Panc1 (cell line): ENCODE measurements around the gene SOCS6. TPM values are rescaled to one million over a fixed set of nuclear protein-coding genes. Genes with fewer than 3 reads are reported as not detected.
A peak's percentile ranks its signal among the peaks of the same experiment; 100 is the strongest.

Source experiments
- ATAC-seq: fragments of 200-7000 bp; cut with Tn5 transposase; 2 replicates; pipeline ENCODE4 v1.9.1; 2020; ENCODE audit warnings: mild to moderate bottlenecking, moderate library complexity
- BruUV-seq: library from RNA; stranded (reverse); fragments of 400-500 nt; replicated peaks from 2 replicates; lab custom pipeline; 2021; lab: Mats Ljungman, UMichigan
- CTCF ChIA-PET: fragments of 300-600 bp; sonication (Branson Sonifier 250); formaldehyde crosslinking; loops from one replicate; lab custom pipeline; 2022; ENCODE audit warnings: antibody characterized with exemption; lab: Charles Lee
- POLR2A ChIA-PET: fragments of 300-600 bp; sonication (Branson Sonifier 250); formaldehyde crosslinking; loops from one replicate; lab custom pipeline; 2022; ENCODE audit warnings: antibody characterized with exemption; lab: Charles Lee
- DNase-seq: peaks from one replicate; pipeline ENCODE4 v3.0.0-alpha.2; 2010; ENCODE audit warnings: low read depth, low spot score
- H3K27ac ChIP-seq: 2 replicates; pipeline ENCODE4 v1.5.1; 2011; ENCODE audit warnings: mild to moderate bottlenecking, low read length, inconsistent platforms
- H3K27me3 ChIP-seq: fragments of 200-500 bp; sonication (Bioruptor generic); 2 replicates; pipeline ENCODE4 v1.6.0; 2014; ENCODE audit warnings: low read length, inconsistent platforms; ENCODE audit not compliant: control insufficient read depth, insufficient read depth
- H3K36me3 ChIP-seq: fragments of 200-500 bp; sonication (Bioruptor generic); 2 replicates; pipeline ENCODE4 v1.5.1; 2014; ENCODE audit warnings: inconsistent platforms, mild to moderate bottlenecking, low read length, moderate library complexity; ENCODE audit not compliant: control insufficient read depth, insufficient read depth
- H3K4me1 ChIP-seq: 2 replicates; pipeline ENCODE4 v1.5.1; 2011; ENCODE audit warnings: inconsistent platforms, mild to moderate bottlenecking, low read length, moderate library complexity; ENCODE audit not compliant: control insufficient read depth, insufficient read depth
- H3K4me3 ChIP-seq, 2 experiments: 2 replicates each; pipeline ENCODE4 v1.5.1; 2011 to 2012; ENCODE audit warnings: low read depth in 2 of 2, low read length in 2 of 2, mild to moderate bottlenecking in 2 of 2, inconsistent platforms in 1 of 2, moderate library complexity in 1 of 2
- H3K9me3 ChIP-seq: fragments of 200-500 bp; sonication (Bioruptor generic); 2 replicates; pipeline ENCODE4 v1.5.1; 2014; ENCODE audit warnings: low read depth, mild to moderate bottlenecking, inconsistent platforms, low read length, moderate library complexity; ENCODE audit not compliant: control insufficient read depth, insufficient read depth
- POLR2AphosphoS5 ChIP-seq: IDR thresholded peaks from 2 replicates; pipeline ENCODE4 v1.6.1; 2012; ENCODE audit warnings: mild to moderate bottlenecking, low read depth, low read length, moderate library complexity
- SIN3A ChIP-seq: IDR thresholded peaks from 2 replicates; pipeline ENCODE4 v1.6.1; 2012; ENCODE audit warnings: low read depth, mild to moderate bottlenecking, low read length, moderate library complexity, borderline replicate concordance; ENCODE audit not compliant: insufficient read depth
- TCF7L2 ChIP-seq: IDR thresholded peaks from 2 replicates; pipeline ENCODE4 v1.6.1; 2011; ENCODE audit warnings: mild to moderate bottlenecking, low read depth, low read length, inconsistent platforms
- in situ Hi-C: cut with HindIII; loops from 2 replicates; pipeline ENCODE4 v1.10.0; 2016; ENCODE audit warnings: low sequenced_read_pairs, low pct_unique_long_range_greater_than_20kb
- intact Hi-C: fragments of 100-400 bp; cut with micrococcal nuclease; formaldehyde crosslinking; loops from one replicate; pipeline ENCODE4 v1.10.0; 2022; ENCODE audit not compliant: unreplicated experiment
- total RNA-seq: library from RNA; stranded (reverse); gene quantifications from one replicate; pipeline ENCODE4 v1.2.1, GENCODE V29; 2021; ENCODE audit not compliant: unreplicated experiment
- TF ChIP-seq, protein P1 (sequence below), 2 experiments: IDR thresholded peaks; 2 replicates each; pipeline ENCODE4 v1.6.1; 2011 to 2012; ENCODE audit warnings: low read depth in 2 of 2, control low read depth in 1 of 2, low read length in 1 of 2, mild to moderate bottlenecking in 1 of 2, moderate library complexity in 1 of 2; ENCODE audit not compliant: insufficient read depth in 1 of 2
- TF ChIP-seq, protein P2 (sequence below): fragments of 450-650 bp; IDR thresholded peaks from 2 replicates; pipeline ENCODE4 v1.5.1; 2017; ENCODE audit warnings: mild to moderate bottlenecking

Gene SOCS6
- total RNA-seq, 1 experiment from 2014 or later: 43.0 TPM

DNA sequence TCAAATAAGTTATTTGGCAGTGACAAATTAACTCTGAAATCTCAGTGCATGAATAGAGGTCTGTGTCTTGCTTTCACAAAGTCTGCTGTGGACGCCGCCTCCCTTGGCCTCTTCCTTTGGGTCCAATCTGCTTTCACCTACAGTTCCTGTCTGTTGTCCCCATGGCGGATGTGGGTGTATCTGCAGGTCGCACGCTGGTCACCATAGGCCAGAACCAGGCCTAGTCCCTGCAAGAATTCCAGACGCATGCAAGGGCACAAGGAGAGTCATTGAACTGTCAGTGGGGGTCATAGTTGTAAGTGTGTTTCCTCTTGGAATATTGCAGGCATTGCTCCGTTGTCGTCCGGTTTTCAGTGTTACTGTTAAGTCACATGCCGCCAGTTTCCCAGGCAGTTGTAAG is 7.4 kb downstream of the SOCS6 start:
- in situ Hi-C loops (no loop called here), intact Hi-C loops (loop anchor here (5.0 to 10.0 kb wide), 3 partner anchors 79 to 156 kb away; partner anchors contain the start of gene RTTN)
- POLR2A ChIA-PET: interaction anchor here (0.6 kb wide), 1 partner anchor 18 kb away, joined by 3 read pairs; no protein-coding TSS in a partner anchor
- CTCF ChIA-PET: no interaction called here
- no peaks in the 10 kb centered on the region for H3K27me3 ChIP-seq
- H3K27ac ChIP-seq: peak overlapping the region; percentile 98
- no peaks in the 10 kb centered on the region; the same call in 1 of the 2 replicates for H3K36me3 ChIP-seq
- no peaks in the 10 kb centered on the region for H3K9me3 ChIP-seq
- H3K4me3 ChIP-seq: peak overlapping the region; percentile 36 to 55
- BruUV-seq: no TSS peak
- H3K4me1 ChIP-seq: peaks cover 54% of the 10 kb centered on the region
- TF ChIP-seq POLR2AphosphoS5 (peak; percentile 19; the same call in 1 of the 2 replicates), TCF7L2 (no peak), SIN3A (no peak)
- TF ChIP-seq, protein P1, sequence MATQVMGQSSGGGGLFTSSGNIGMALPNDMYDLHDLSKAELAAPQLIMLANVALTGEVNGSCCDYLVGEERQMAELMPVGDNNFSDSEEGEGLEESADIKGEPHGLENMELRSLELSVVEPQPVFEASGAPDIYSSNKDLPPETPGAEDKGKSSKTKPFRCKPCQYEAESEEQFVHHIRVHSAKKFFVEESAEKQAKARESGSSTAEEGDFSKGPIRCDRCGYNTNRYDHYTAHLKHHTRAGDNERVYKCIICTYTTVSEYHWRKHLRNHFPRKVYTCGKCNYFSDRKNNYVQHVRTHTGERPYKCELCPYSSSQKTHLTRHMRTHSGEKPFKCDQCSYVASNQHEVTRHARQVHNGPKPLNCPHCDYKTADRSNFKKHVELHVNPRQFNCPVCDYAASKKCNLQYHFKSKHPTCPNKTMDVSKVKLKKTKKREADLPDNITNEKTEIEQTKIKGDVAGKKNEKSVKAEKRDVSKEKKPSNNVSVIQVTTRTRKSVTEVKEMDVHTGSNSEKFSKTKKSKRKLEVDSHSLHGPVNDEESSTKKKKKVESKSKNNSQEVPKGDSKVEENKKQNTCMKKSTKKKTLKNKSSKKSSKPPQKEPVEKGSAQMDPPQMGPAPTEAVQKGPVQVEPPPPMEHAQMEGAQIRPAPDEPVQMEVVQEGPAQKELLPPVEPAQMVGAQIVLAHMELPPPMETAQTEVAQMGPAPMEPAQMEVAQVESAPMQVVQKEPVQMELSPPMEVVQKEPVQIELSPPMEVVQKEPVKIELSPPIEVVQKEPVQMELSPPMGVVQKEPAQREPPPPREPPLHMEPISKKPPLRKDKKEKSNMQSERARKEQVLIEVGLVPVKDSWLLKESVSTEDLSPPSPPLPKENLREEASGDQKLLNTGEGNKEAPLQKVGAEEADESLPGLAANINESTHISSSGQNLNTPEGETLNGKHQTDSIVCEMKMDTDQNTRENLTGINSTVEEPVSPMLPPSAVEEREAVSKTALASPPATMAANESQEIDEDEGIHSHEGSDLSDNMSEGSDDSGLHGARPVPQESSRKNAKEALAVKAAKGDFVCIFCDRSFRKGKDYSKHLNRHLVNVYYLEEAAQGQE (IDR thresholded peaks at IDR 0.05; ENCODE audit: insufficient read depth in 1 of 2, low read depth in 2 of 2, low read length in 1 of 2): no peak
- ATAC-seq: peak; percentile 82
- no peak for DNase-seq

DNA sequence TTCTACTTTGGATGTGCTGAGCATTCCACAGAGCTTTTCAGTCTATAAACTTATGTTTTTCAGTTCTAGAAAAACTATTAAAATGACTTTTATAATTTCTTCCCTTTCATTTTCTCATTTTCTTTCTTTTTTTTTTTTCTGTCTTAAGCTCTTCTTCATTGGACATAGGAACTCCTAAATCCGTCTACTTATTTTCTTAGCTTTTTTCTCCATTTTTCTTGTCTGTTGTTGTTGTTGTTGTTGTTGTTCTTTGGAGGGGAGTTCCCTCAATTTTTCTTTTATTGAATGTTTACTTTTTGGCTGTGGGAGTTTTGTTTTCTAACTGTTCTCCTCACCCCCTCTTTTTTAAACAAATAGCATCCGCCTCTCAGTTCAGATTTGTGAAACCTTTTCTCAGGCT is 7.9 kb downstream of the SOCS6 start:
- TF ChIP-seq, protein P1 (IDR thresholded peaks at IDR 0.05; ENCODE audit: insufficient read depth in 1 of 2, low read depth in 2 of 2, low read length in 1 of 2): no peak
- TF ChIP-seq POLR2AphosphoS5: no peak
- TF ChIP-seq, protein P2, sequence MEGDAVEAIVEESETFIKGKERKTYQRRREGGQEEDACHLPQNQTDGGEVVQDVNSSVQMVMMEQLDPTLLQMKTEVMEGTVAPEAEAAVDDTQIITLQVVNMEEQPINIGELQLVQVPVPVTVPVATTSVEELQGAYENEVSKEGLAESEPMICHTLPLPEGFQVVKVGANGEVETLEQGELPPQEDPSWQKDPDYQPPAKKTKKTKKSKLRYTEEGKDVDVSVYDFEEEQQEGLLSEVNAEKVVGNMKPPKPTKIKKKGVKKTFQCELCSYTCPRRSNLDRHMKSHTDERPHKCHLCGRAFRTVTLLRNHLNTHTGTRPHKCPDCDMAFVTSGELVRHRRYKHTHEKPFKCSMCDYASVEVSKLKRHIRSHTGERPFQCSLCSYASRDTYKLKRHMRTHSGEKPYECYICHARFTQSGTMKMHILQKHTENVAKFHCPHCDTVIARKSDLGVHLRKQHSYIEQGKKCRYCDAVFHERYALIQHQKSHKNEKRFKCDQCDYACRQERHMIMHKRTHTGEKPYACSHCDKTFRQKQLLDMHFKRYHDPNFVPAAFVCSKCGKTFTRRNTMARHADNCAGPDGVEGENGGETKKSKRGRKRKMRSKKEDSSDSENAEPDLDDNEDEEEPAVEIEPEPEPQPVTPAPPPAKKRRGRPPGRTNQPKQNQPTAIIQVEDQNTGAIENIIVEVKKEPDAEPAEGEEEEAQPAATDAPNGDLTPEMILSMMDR: no peak
- TF ChIP-seq SIN3A: no peak
- TF ChIP-seq TCF7L2: no peak
- ATAC-seq: no peak
- TSS peak; percentile 3 for BruUV-seq
- in situ Hi-C loops: no loop called here
- Histone ChIP-seq H3K4me1 (peaks cover 59% of the 10 kb centered on the region), H3K27ac (peak overlapping the region; percentile 98), H3K36me3 (no peaks in the 10 kb centered on the region; the same call in 1 of the 2 replicates), H3K9me3 (no peaks in the 10 kb centered on the region), H3K27me3 (no peaks in the 10 kb centered on the region), H3K4me3 (peak overlapping the region; percentile 36 to 55)
- intact Hi-C loops: loop anchor here (5.0 to 10.0 kb wide), 3 partner anchors 78 to 156 kb away; partner anchors contain the start of gene RTTN
- CTCF ChIA-PET: interaction anchor here (0.6 kb wide), 1 partner anchor 153 kb away, joined by 3 read pairs; no protein-coding TSS in a partner anchor
- DNase-seq: no peak
- POLR2A ChIA-PET: interaction anchor here (0.6 to 0.7 kb wide), 2 partner anchors 17 to 153 kb away, joined by 3 read pairs; no protein-coding TSS in a partner anchor
